K562 (cell line): ENCODE results near the gene CD48. TPM values are rescaled to one million over a fixed set of nuclear protein-coding genes. Genes with fewer than 3 reads are reported as not detected.

Source experiments
- ATAC-seq: fragments of 200-7000 bp; cut with Tn5 transposase; 3 replicates; pipeline ENCODE4 v1.9.1; 2020; ENCODE audit warnings: moderate library complexity
- BruUV-seq: library from RNA; stranded (reverse); fragments of 400-500 nt; replicated peaks from 2 replicates; lab custom pipeline; 2021; lab: Mats Ljungman, UMichigan
- CTCF ChIA-PET: fragments of 300-600 bp; formaldehyde crosslinking; extraction: SDS; loops from one replicate; lab custom pipeline; 2021; ENCODE audit warnings: low intra/inter-chr PET ratio; lab: Yijun Ruan, JAX
- POLR2A ChIA-PET: fragments of 300-600, 350-650 bp; sonication (Branson Sonifier 250); formaldehyde crosslinking; extraction: SDS; loops from one replicate; lab custom pipeline; 2021; ENCODE audit warnings: antibody characterized with exemption, inconsistent platforms; lab: Yijun Ruan, JAX
- DNase-seq, 4 experiments: peaks; one replicate each; pipeline versions ENCODE4 v3.0.0 to v3.0.0-alpha.2; 2011 to 2018; ENCODE audit warnings: low spot score in 3 of 4, mixed read lengths in 3 of 4; ENCODE audit errors: extremely low read depth in 1 of 4
- FAIRE-seq: peaks from 2 replicates; lab custom pipeline; 2011; peaks lifted over from hg19 to GRCh38; lab: Jason Lieb, UNC
- H2AFZ ChIP-seq: 2 replicates; pipeline ENCODE4 v1.6.0; 2011; ENCODE audit warnings: low read depth, low read length, control low read depth, inconsistent platforms
- H3K27ac ChIP-seq: fragments of 200-600 bp; 3 replicates; pipeline ENCODE4 v1.8.0; 2011; ENCODE audit warnings: low read depth, mild to moderate bottlenecking, control low read depth, inconsistent platforms, low read length, moderate library complexity, mixed read lengths; ENCODE audit errors: extremely low read depth
- H3K27me3 ChIP-seq, 2 experiments: fragments of 300-600 bp in 1 of 2; 2 replicates in 1 of 2; 3 replicates in 1 of 2; pipeline versions ENCODE4 v1.6.0 to v1.8.0; 2011; ENCODE audit warnings: inconsistent platforms in 2 of 2, low read length in 2 of 2, mild to moderate bottlenecking in 1 of 2, mixed read lengths in 1 of 2, moderate library complexity in 1 of 2; ENCODE audit not compliant: control insufficient read depth in 2 of 2, insufficient read depth in 2 of 2
- H3K36me3 ChIP-seq: fragments of 300-600 bp; 3 replicates; pipeline ENCODE4 v1.8.0; 2011; ENCODE audit warnings: mild to moderate bottlenecking, low read length, inconsistent platforms; ENCODE audit not compliant: control insufficient read depth, insufficient read depth
- H3K4me1 ChIP-seq, 2 experiments: fragments of 200-600 bp in 1 of 2; replicated peaks in 1 of 2; 2 replicates in 1 of 2; 3 replicates in 1 of 2; pipeline versions ENCODE4 v1.5.1 to v1.8.0; 2011; ENCODE audit warnings: inconsistent platforms in 2 of 2, low read length in 2 of 2, mild to moderate bottlenecking in 1 of 2, mixed read lengths in 1 of 2, moderate library complexity in 1 of 2; ENCODE audit not compliant: control insufficient read depth in 2 of 2, insufficient read depth in 2 of 2
- H3K4me2 ChIP-seq: 2 replicates; pipeline ENCODE4 v1.6.1; 2011; ENCODE audit warnings: low read length, control low read depth, inconsistent platforms, mixed read lengths; ENCODE audit not compliant: insufficient read depth
- H3K4me3 ChIP-seq: fragments of 200-600 bp; sonication (generic), shearing (Covaris generic); 2 replicates; pipeline ENCODE4 v1.5.1; 2016; ENCODE audit warnings: control low read depth, inconsistent platforms
- H3K79me2 ChIP-seq: fragments of 200-600 bp; 3 replicates; pipeline ENCODE4 v1.8.0; 2011; ENCODE audit warnings: low read length, inconsistent platforms; ENCODE audit not compliant: control insufficient read depth, insufficient read depth
- H3K9ac ChIP-seq, 2 experiments: 2 replicates each; pipeline versions ENCODE4 v1.6.0 to v1.6.1; 2011; ENCODE audit warnings: low read depth in 2 of 2, low read length in 2 of 2, control low read depth in 1 of 2, inconsistent platforms in 1 of 2, mild to moderate bottlenecking in 1 of 2, mixed read lengths in 1 of 2; ENCODE audit not compliant: insufficient read depth in 1 of 2
- H3K9me1 ChIP-seq: one replicate; pipeline ENCODE4 v1.6.0; 2011; ENCODE audit warnings: inconsistent platforms, mild to moderate bottlenecking, low read length, moderate library complexity; ENCODE audit not compliant: control insufficient read depth, insufficient read depth
- H3K9me3 ChIP-seq: replicated peaks from 2 replicates; pipeline ENCODE4 v1.5.1; 2011; ENCODE audit warnings: low read depth, low read length, inconsistent platforms; ENCODE audit not compliant: control insufficient read depth, insufficient read depth
- H4K20me1 ChIP-seq: replicated peaks from 2 replicates; pipeline ENCODE4 v1.6.1; 2011; ENCODE audit warnings: low read length, inconsistent platforms, mixed read lengths; ENCODE audit not compliant: control insufficient read depth, insufficient read depth
- CXXC5 ChIP-seq: fragments of 250-450 bp; sonication (Bioruptor Pico); IDR thresholded peaks from 2 replicates; pipeline ENCODE4 v1.8.0; 2022; ENCODE audit warnings: inconsistent platforms, mild to moderate bottlenecking, moderate library complexity
- WGBS: fragments of 100-300 bp; shearing (Covaris generic); methylation state at CpG from one replicate; pipeline ENCODE4 v1.1.6; 2016; ENCODE audit warnings: low coverage, mixed read lengths; ENCODE audit not compliant: insufficient coverage; ENCODE audit errors: missing lambda C conversion rate; 5-methylcytosine and 5-hydroxymethylcytosine counted together
- in situ Hi-C: fragments of 300-500 bp; cut with MboI; formaldehyde crosslinking; loops from 4 replicates; pipeline ENCODE4 v1.15.0; 2018; ENCODE audit warnings: inconsistent platforms, mixed read lengths
- intact Hi-C: fragments of 100-400 bp; cut with micrococcal nuclease; formaldehyde crosslinking; loops from 2 replicates; pipeline ENCODE4 v1.14.2; 2022
- polyA plus RNA-seq, 8 experiments: library from polyadenylated mRNA; depleted of rRNA in 4 of 8; stranded (reverse) in 5 of 8; unstranded in 3 of 8; fragments of >200 nt; fragmentation: Nextera tagmentation in 2 of 8; fragmentation: Illumina TruSeq in 1 of 8; extraction: Ambion mirVana in 2 of 8; extraction: Trizol in 1 of 8; gene quantifications; 2 replicates each; pipeline versions ENCODE4 v1.2.1 to v1.2.3, GENCODE V29; 2011 to 2014; ENCODE audit warnings: inconsistent platforms in 1 of 8, missing spikeins in 1 of 8
- total RNA-seq, 7 experiments: library from RNA; depleted of rRNA in 6 of 7; stranded (reverse); fragments of >200 nt in 6 of 7; fragmentation: Illumina TruSeq in 2 of 7; extraction: Trizol in 2 of 7; gene quantifications; 2 replicates each; pipeline versions ENCODE4 v1.2.1 to v1.2.3, GENCODE V29; 2011 to 2021; ENCODE audit warnings: low replicate concordance in 1 of 7
- TF ChIP-seq, protein P1 (sequence below): fragments of 200-800 bp; sonication (Bioruptor generic); IDR thresholded peaks from 2 replicates; pipeline ENCODE4 v1.6.1; 2016; ENCODE audit warnings: missing genetic modification characterization, missing compliant biosample characterization

CD48 gene
- total and polyA plus RNA-seq, 9 of the 15 experiments (the other 6 are each of a cell fraction or from before 2014, with no cell fraction given), result 0.10 to 0.42 (median 0.29) TPM; not detected in 3

- Histone ChIP-seq H3K4me1 (peaks cover 0 to 8% of the 10 kb centered on the region in 2 experiments; a peak in 2 of 5 replicates), H2AFZ (peak overlapping the region; percentile 78), H3K27me3 (no peaks in the 10 kb centered on the region; a peak in 1 of 5 replicates), H3K9me3 (no peaks in the 10 kb centered on the region), H3K36me3 (no peaks in the 10 kb centered on the region), H3K9ac (no peak overlapping the region), H3K4me2 (no peak overlapping the region), H3K79me2 (no peaks in the 10 kb centered on the region), H3K27ac (no peak overlapping the region), H4K20me1 (no peaks in the 10 kb centered on the region), H3K4me3 (no peak overlapping the region), H3K9me1 (no peaks in the 10 kb centered on the region)
- POLR2A ChIA-PET, result interaction anchor here (1.0 to 1.6 kb wide), 7 partner anchors 9 to 348 kb away, joined by 3 to 7 read pairs (median 4); no protein-coding TSS in a partner anchor
- ATAC-seq (no peak), DNase-seq (peak in 1 of 4 experiments; percentile 11), FAIRE-seq (peak; percentile 11)
- TF ChIP-seq CXXC5 (CRISPR knock-in tag), result 0 out of 2 replicates have a peak, but pooled peaks have one; percentile 12
- TF ChIP-seq, protein P1, sequence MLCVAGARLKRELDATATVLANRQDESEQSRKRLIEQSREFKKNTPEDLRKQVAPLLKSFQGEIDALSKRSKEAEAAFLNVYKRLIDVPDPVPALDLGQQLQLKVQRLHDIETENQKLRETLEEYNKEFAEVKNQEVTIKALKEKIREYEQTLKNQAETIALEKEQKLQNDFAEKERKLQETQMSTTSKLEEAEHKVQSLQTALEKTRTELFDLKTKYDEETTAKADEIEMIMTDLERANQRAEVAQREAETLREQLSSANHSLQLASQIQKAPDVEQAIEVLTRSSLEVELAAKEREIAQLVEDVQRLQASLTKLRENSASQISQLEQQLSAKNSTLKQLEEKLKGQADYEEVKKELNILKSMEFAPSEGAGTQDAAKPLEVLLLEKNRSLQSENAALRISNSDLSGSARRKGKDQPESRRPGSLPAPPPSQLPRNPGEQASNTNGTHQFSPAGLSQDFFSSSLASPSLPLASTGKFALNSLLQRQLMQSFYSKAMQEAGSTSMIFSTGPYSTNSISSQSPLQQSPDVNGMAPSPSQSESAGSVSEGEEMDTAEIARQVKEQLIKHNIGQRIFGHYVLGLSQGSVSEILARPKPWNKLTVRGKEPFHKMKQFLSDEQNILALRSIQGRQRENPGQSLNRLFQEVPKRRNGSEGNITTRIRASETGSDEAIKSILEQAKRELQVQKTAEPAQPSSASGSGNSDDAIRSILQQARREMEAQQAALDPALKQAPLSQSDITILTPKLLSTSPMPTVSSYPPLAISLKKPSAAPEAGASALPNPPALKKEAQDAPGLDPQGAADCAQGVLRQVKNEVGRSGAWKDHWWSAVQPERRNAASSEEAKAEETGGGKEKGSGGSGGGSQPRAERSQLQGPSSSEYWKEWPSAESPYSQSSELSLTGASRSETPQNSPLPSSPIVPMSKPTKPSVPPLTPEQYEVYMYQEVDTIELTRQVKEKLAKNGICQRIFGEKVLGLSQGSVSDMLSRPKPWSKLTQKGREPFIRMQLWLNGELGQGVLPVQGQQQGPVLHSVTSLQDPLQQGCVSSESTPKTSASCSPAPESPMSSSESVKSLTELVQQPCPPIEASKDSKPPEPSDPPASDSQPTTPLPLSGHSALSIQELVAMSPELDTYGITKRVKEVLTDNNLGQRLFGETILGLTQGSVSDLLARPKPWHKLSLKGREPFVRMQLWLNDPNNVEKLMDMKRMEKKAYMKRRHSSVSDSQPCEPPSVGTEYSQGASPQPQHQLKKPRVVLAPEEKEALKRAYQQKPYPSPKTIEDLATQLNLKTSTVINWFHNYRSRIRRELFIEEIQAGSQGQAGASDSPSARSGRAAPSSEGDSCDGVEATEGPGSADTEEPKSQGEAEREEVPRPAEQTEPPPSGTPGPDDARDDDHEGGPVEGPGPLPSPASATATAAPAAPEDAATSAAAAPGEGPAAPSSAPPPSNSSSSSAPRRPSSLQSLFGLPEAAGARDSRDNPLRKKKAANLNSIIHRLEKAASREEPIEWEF (CRISPR knock-in tag), result no peak
- intact Hi-C loops, result loop anchor here (10.0 kb wide), 1 partner anchor 410 kb away; the partner anchor contains the start of gene DEDD
- no TSS peak for BruUV-seq
- CTCF ChIA-PET, result no interaction called here
- in situ Hi-C loops, result no loop called here
- WGBS, result 45% methylated on average over 11 of the region's 11 CpGs
These were observed 13.0 kb upstream of the CD48 start for GRCh38 chr1:160724465-160725242.
